GM19025 (cell line): ENCODE measurements around the gene IL23A.
A peak's percentile ranks its signal among the peaks of the same experiment; 100 is the strongest.
"Not testable (repeated sequence)": the region's sequence is repeated elsewhere in the genome, so short reads cannot be mapped to it uniquely, and the experiment has no call there.

Experiments
- ATAC-seq: cut with Tn5 transposase; IDR thresholded peaks from one replicate; pipeline ENCODE4 v1.9.1; 2021; ENCODE audit warnings: mild to moderate bottlenecking, low read depth, moderate library complexity; ENCODE audit not compliant: unreplicated experiment

The IL23A gene, protein sequence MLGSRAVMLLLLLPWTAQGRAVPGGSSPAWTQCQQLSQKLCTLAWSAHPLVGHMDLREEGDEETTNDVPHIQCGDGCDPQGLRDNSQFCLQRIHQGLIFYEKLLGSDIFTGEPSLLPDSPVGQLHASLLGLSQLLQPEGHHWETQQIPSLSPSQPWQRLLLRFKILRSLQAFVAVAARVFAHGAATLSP

DNA sequence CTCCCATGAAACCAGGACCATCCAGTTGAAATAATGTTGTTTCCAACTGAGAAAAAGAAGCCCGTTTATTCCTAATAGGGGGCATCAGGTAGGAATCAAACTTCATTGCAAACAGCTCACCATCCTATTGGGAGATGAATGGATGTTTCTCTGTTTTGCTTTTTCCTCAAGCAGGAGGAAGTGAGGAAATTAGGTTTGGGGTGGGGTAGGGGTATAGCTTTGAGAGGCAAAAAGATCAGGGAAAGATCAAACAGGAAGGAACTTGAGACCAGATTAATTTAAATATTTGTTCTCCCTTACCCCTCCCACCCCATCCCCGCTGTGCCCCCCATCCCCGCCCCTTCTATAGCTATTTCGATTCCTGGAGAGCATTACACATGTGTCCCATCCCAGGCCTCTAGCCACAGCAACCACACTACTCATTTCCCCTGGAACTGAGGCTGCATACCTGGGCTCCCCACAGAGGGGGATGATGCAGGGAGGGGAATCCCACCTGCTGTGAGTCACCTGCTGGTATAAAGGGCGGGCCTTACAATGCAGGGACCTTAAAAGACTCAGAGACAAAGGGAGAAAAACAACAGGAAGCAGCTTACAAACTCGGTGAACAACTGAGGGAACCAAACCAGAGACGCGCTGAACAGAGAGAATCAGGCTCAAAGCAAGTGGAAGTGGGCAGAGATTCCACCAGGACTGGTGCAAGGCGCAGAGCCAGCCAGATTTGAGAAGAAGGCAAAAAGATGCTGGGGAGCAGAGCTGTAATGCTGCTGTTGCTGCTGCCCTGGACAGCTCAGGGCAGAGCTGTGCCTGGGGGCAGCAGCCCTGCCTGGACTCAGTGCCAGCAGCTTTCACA, at the start of gene IL23A:
Gene IL23A, plus strand, starts transcription at position 577 of the 850 bp plus-strand sequence. Its CDS starts 161 bp downstream, at position 738.
- ATAC-seq: no peak

- no peak for ATAC-seq
Observed at GRCh38 chr12:56293795-56294194, 44.9 kb upstream of the IL23A start.

DNA sequence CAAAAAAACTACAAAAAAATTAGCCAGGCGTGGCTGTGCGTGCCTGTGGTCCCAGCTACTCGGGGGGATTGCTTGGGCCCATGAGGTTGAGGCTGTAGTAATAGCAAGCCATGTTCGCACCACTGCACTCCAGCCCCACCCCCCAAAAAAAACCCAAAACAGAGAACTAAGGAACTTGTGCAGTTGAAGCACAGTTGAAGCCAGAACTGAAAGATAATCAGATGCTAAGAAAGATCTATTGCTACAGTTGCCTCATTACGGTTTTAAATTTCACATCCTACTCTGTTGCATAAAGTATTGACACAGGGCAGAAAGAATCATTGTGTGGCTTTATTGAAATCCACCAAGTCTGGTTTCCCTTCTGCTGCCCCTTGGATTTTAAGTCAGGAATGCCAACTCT, 42.4 kb upstream of the IL23A start:
- ATAC-seq: no peak

GRCh38 chr12:56297400-56297799, 41.3 kb upstream of the IL23A start:
- ATAC-seq: no peak

- ATAC-seq: no peak
Observed at GRCh38 chr12:56298828-56299227, 39.9 kb upstream of the IL23A start.

- ATAC-seq: no peak
Observed at GRCh38 chr12:56299308-56299852, 39.3 kb upstream of the IL23A start.

DNA sequence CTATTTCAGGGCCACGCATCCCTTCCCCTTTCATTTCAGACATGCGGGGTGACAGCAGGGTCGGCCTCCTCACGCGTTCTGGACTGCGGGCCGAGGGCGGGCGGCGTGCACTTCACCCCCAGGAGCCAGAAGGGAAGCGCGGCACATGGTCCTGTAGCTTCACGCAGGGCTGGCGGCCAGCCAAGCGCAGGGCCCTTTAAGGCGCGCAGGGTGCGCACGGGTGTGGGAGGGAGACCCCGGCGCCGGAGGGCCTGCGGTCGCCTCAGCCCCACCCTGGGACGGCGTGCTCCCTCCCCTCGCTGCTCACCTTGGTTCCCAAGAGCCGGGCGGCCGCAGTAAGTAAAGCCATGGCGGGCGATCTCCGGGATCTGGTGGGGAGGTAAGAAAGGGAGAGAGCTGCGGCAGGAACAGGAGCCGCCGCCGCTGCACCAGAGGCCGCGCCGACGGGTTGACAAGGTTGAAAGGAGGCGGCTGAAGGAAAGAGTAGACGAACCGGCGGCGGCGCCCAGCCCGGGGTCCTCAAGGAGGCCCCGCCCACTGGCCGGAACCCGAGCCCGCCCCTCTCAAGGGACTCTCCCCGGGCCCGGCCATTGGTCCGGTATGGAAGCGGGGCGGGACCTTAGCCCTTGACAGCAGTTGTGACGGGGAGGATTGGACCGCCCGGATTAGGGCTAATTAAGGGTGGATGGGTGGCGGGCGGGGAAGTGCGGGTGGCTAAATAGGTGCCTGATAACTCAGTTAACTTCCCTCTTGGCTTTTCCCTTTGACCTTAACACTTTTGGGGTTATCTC, 38.6 kb upstream of the IL23A start, which contains the start of gene CS:
Gene CS, minus strand, starts transcription at position 478 of the 791 bp plus-strand sequence. Its CDS starts 129 bp downstream, at position 349.
- ATAC-seq: peak; percentile 93

GRCh38 chr12:56300644-56301464, 37.8 kb upstream of the IL23A start:
- no peak for ATAC-seq

DNA sequence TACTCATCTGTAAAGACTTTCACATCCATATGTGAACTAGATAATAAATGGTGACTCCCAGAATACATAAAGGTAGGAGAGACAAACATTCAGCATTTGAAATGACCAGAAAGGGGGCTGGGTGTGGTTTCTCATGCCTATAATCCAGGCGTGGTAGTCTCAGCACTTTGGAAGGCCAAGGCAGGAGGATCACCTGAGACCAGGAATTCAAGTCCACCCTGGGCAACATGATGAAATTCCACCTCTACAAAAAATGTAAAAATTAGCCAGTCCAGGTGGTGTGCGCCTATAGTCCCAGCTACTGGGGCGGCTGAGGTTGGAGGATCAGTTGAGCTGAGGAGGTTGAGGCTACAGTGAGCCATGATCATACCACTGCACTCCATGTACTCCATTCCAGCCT, 34.4 kb upstream of the IL23A start:
- no peak for ATAC-seq

DNA sequence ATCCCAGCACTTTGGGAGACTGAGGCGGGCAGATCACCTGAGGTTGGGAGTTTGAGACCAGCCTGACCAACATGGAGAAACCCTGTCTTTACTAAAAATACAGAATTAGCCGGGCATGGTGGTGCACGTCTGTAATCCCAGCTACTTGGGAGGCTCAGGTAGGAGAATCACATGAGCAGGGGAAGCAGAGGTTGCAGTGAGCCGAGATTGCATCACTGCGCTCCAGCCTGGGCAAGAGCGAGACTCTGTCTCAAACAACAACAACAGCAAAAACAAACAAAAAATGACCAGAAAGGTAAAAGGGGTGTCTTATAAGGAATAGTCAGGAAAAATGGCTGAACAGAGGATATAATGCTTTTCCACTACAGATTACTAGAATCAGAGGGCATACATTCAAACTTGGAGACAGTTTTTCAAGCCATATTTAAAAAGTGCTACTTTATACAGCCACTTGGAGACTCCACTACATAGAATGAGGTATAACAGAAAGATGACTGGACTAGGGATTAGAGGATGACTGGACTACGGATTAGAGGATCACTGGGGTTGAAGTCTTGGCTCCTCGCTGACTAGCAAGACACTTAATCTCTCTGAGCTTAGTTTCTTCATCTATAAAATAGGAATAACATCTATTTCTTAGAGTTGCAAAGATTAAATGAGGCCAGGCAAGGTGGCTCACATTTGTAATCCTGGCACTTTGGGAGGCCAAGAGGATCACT, 33.7 kb upstream of the IL23A start:
- ATAC-seq: no peak

- ATAC-seq: no peak
Observed at GRCh38 chr12:56307221-56307965, 31.3 kb upstream of the IL23A start.

DNA sequence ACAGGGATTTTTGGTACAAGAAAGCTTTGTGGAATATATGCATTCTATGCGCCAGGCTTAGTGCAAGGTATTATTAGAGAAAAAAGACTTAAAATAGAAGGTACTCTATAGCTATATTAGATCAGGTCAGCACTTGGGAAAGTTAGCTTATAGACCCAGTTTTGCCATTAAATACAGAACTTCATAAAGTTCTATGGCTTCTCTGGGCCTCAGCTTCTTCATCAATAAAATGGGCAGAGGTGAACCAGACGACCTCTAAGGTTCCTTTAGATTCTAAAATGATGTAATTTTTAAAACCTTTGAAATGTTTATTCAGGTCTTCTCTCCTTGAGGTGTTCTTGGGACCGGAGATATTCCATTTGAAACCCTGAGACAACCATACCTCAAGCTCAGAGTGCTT, 30.0 kb upstream of the IL23A start:
- no peak for ATAC-seq

- no peak for ATAC-seq
Observed at GRCh38 chr12:56311003-56311402, 27.7 kb upstream of the IL23A start.

DNA sequence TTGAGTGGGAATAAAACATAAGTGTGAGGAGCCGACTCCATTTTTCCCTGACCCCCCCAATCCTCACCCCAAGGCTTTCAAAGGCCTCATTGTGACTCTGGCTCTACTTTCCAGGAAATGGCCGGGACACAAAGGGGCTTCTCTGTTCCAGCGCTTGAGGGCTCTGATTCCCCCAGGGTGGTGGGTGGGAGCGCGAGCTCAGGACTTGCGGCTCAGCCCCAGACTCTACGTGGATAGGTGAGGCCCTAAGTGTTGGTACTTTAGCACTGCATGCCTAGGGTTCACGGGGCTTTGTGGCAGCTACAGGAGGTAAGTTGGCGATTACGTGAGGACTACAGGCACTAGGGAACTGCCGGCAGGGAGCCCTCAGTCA, 23.4 kb upstream of the IL23A start:
- ATAC-seq: no peak

GRCh38 chr12:56315622-56316473, 22.8 kb upstream of the IL23A start, which contains the start of gene CNPY2:
Gene CNPY2 (minus strand): TSS chr12:56315988. CDS start chr12:56315217, 771 bp downstream.
- ATAC-seq: peak; percentile 82

- ATAC-seq: no peak
Observed at GRCh38 chr12:56317675-56318074, 21.0 kb upstream of the IL23A start.

DNA sequence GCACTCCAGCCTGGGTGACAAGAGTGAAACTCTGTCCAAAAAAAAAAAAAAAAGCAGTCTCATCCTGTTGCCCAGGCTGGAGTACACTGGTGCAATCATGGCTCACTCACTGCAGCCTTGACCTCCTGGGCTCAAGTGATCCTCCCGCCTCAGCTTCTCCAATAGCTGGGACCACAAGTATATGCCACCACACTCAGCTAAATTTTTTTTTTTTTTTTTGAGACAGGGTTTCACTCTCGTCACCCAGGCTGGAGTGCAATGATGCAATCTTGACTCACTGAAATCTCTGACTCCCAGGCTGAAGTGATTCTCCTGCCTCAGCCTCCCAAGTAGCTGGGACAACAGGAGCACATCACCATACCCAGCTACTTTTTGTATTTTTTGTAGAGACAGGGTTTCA, 17.7 kb upstream of the IL23A start:
- ATAC-seq: no peak

- ATAC-seq: not testable (repeated sequence)
Observed at GRCh38 chr12:56321610-56322009, 17.1 kb upstream of the IL23A start.
